GM21576 (cell line): ENCODE results near the gene ATP11A.

Experiments
- ATAC-seq: cut with Tn5 transposase; IDR thresholded peaks from one replicate; pipeline ENCODE4 v1.9.1; 2021; ENCODE audit warnings: mild to moderate bottlenecking, moderate library complexity; ENCODE audit not compliant: unreplicated experiment

The ATP11A gene

DNA sequence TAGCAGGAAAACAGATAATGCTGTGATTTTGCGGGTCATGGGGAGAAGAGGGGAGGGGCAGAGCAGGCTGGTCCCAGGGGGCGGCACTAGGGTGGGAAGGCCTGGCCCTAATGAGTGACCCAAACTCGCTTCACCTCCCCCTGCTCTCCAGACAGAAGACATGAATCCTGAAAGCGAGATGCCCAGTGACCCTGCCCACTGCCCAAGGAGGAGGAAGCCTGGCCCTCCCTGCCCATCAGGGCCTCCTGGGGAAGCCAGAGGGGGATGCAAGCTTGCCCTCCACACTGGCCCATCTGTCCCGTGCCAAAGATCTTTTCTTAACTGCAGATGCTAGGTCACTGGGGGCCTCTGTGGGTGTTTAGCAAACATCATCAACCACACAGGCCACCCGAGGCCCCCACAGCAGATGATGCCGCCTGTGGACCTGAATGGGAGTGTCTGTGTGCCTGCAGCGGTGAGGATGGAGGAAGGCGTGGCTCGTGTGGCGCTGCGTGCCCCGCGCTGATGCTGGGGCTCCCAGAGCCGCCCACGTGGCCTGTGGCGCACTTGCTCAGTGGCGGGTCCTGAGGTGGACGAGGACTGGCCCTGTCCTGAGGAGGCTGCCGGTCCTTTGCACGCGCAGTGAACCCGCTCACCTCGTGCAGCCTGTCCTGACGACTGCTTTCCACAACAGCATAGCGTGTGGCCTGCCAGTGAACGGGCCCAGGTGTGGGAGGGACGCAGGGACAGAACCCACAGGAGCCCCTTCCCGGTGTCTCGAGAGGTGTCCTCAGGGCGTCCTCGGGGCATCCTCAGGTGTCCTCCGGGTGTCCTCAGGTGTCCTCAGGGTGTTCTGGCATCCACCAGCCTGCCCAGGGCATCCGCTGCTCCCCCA, 198.6 kb downstream of the ATP11A start:
- ATAC-seq, result no peak

DNA sequence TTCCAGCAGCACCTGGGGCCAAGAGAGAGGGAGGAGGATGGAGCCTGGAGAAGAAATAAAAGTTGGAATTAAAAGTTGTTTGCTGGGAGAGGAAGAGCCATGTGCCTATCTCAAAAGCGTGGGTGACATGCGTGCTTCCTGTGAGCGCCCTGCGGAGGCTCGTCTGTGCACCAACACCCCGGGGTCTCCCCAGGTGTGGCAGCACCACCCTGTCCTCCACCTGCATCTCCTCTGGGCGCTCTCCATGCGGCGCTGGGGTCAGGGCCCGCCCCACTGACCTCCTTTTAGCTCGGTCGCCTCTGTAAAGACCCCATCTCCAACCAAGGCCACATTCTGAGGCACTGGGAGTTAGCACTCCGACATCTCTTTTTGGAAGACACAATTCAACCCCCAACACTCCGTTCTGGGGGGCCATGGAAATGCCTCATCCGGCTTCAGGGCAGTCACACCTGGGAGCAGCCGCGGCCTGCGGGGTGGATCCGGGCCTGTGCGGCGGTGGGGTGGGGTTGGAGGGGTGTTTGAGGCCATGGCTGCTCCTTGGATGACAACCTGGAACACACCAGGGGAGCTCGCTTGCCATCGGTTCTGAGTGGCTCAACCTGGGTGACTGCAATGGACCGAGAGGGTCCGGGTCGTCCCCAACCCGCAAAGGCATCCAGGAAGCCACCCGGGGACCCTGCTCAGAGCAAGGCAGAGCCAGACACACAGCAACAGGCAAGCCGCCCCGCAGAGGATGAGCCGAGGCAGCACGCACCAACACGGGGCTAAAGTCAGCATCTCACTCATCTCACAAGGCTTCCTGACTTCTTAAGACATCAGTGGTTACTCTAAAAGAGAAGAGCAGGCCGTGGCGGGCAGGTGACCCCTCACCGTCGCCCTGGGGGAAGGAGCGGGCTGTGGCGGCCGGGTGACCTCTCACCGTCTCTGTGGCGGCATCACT, 199.8 kb downstream of the ATP11A start:
- ATAC-seq, result no peak

DNA sequence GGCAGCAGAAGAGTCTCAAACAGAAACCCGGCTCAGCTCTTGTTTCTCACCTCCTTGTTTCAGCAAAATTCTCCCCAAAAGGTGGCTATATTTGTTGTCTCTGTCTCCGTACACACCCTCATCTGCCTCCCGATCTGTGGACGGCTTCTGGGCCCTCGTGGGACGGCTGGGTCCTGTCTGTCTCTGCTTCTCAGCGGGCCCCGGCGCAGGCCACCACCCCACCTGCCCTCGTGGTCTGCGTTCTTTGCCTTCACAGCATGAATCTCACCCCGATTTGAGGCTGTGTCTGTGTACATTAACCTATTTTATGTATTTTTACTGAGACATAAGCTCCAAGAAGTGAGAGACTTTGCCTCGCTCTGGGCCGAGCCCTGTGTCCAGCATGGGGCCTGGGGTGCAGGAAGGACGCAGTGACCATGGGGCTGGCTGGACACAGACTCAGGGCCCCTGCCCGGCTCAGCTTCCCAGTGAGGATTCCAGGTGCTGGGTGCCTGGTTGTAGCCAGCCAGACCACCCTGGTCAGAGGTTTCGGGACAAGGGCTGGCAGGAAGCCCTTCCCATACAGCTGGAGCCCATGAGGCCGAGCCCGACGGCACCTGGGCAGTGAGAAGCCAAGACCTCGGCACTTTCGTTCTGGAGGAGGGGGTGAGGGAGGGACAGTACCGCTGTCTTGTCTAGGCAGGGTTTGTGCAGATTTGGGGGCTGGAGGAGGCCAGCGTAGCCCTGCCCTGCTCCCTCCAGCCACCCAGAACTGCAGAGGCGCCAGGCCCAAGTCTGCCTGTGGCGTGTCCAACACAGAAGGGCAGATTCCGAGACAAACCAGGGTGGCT, 200.7 kb downstream of the ATP11A start:
- no peak for ATAC-seq

DNA sequence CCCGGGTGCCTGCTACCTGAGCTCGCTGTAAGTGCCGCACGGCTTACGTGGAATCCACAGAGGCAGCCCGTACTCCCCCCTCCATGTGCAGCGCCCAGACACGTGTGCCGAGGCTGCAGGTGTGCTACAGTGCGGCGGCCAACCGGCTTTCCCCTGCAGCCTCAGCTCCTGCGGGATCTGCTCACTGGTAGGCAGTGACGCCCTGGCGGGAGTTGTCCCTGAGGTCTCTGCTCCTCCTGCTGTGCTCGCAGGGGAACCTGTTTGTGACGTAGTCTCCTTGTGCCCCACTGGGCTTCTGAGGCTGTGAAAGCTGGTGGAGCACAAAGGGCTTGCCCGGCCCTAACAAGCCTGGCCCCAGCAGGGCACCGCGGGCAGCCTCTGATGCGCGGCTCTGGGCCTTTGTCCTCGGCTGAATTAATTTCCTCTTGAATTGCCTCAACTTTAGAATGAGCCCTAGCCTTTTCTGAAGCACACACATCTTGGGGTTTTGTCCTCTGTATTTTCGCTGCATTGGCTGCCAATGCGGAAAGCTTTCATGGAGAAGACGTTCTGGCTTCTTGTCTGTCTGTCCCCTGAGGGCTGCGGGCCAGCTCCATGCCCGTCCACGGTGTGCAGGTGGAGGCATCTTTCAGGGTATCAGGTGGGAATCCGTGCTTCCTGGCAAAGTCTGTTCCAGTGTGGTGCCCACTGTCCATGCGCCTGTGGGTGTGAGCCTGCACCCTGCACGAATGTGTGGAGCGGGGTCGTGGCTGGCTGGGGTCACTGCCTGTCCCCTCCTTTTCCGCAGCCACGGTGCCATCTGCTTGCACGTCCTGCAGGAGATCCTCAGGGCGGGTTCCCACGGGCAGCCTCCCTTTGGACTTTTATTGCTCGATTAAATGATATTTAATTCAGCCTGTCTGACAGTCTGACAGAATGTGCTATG, 201.9 kb downstream of the ATP11A start:
- ATAC-seq, result no peak

DNA sequence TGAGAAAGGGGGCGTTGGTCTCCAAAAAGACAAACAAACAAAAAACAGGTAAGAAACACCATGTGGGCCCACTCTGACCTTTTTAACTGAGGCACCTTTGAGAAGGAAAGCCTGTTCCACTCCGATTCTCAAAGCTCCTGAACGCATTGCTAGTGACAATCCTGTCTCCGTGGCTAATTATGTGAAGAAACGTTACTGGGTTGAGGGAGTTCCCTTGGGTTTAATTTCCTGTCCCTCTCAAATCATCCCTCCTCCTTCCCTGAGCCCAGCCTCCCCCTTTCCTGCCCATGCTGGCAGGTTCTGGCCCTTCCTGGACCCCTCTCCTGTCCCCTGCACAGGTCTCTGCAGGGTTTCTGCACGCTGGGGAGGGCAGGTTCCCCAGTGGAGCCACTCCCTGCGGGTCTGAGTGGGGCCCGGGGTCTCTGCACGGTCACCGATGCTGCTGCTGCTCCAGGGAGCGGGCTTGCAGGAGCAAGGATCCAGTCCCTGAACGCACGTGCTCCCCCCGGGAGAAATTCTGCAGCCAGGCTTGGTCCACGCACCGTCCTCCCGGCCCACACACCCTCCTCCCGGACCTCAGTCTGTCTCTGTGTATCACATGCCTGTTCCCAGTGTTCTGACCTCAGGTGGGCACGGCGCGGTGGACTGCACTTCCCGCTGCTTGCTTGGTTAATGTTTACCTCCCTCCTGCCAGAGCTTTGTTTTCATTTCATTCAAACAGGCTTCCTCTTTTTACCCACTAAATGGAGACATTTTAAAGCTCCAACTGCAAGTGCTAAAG, 202.8 kb downstream of the ATP11A start:
- no peak for ATAC-seq

DNA sequence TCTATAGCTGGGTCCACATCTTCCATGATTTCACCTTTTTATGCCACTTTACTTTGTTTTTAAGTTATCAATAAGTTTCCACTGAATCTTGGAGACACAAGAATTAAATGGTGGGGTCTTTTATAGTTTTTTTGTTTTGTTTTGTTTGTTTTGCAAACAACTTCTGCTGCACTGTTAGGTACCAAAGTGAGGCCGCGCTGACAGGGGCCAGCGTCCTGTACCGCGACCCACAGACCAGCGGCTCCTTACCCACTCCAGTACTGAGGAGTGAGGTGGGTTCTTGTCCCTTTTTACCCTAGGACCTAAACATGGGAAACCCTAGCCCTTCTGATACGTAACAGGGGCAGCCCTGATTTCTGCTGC, 203.3 kb downstream of the ATP11A start:
- no peak for ATAC-seq

DNA sequence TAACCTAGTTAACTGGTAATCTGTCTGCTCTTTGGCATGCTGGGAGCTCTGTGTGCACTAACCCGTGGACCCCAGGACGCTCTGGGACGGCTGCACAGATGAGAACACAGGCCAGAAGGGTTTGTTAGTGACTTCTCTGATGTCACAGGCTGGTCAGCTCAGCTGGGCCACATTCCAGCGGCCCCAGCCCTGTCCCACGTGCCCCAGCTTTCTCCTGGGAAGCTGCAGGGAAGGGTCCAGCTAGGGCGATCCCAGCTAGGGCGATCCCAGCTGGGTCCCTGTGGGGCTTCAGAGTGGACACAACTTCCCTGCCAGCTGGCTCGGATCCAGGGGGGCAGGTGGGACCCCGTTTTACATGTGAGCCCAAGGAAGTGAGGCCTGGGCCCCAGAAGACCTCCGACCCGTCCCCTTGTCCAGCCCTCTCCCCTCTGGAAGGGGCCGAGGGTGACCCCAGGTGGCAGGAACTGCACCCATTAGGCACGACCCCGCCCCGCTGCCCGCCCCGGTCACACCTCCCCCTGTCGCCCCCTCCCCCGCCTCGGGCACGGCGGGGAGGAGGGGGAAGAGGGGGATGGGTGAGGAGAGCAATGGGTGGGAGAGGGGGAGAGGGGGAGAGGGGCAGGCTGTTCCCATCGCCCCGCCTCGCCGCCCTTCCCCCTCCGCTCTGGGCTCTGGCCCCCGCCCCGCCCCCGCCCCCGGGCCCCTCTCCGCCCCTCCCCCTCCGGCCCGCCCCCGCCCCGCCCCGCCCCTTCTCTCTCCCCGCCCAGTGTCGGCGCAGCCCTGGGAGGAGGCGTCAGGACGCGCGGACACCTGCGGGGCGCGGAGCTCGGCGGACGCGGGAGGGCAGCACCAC, 204.0 kb downstream of the ATP11A start:
- peak; percentile 44 for ATAC-seq

DNA sequence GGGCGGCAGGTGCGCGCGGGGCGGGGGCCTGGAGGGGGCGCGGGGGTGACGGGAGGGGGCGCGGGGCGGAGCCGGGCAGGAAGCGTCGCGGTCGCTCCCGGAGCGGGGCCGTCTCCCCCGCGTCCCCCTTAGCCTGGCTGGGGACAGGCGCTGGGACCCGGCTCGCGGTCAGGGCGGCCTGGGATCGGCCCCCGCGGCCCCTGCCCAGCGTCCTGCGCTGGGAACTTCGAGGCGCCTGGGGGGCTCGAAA, 204.5 kb downstream of the ATP11A start:
- ATAC-seq, result no peak

DNA sequence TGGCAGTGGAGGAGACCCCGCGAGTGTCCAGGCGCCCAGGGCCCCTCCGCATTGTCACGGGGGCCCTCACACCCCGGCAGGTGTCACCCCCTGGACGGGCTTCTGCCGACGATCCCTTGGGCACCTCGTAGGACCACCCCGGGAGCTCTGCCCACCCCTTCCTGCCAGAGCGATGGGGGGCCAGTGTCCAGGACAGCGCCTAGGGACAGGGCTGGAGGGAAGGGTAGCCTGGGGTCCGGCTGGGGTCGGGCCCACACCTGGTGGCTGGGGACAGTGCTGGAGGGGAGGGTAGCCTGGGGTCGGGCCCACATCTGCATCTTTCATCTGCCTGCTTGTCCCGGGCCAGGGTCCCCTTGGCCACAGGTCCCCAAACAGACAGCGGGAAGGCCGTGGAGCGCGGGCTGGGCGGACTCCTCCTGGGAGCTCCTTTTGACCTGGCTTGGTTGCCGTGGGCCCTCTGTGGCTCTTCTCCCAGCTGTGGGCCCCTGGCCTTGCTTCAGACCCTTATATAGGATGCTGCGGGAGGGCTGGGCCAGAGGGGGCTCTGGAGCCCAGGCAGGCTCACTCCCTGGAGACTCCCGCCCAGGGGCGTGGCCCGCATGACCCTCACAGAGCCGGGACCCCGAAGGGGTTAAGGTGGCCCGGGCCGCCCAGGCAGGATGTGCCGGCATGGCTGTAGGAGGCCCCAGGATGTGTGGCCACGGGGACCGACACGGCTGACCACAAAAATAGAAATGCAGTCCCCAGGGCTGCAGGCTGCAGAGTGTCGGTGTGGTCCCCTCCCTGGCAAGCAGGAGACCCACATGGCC, 205.0 kb downstream of the ATP11A start:
- no peak for ATAC-seq

DNA sequence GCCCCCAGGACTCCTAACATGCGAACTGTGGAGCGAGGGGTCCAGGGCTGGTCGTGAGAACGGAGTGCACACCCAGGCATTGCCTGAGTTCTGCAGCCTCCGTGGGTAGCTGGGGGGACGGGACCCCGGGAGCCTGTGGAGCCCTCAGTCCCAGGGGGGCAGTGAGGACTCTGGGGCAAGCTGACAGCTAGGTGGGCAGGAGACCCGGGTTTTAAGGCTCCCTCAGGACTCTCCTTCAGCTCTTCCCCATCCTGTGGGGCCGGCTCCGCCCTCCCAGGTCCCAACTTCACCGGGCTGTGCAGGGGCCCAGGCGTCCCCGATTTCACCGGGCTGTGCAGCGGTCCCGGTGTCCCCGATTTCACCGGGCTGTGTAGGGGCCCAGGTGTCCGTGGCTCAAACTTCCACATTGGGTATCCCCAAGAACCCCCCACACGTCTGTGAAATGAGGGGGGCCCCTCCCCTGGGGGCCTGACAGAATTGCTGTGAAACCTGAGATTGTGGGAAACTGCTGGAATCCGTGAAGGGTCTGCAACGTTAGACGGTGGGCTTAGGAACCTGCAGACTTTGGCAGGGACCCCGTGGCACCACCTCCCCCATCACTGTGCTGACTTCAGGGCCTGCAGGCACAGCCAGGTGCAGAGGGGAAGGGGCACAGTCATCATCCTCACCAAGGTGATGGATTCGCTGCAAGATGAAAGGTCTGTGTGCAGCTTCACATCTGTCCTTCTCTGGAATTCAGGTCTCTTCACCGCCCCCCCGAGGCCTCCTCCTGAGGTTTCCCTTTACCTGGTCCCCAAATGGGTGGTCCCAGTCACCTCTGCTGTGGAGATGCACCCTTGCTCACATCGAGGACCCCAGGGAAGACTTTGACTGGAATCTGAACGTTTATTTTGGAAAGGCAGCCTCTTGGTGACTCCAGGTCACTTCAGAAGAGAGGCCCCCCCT, 206.0 kb downstream of the ATP11A start:
- no peak for ATAC-seq

DNA sequence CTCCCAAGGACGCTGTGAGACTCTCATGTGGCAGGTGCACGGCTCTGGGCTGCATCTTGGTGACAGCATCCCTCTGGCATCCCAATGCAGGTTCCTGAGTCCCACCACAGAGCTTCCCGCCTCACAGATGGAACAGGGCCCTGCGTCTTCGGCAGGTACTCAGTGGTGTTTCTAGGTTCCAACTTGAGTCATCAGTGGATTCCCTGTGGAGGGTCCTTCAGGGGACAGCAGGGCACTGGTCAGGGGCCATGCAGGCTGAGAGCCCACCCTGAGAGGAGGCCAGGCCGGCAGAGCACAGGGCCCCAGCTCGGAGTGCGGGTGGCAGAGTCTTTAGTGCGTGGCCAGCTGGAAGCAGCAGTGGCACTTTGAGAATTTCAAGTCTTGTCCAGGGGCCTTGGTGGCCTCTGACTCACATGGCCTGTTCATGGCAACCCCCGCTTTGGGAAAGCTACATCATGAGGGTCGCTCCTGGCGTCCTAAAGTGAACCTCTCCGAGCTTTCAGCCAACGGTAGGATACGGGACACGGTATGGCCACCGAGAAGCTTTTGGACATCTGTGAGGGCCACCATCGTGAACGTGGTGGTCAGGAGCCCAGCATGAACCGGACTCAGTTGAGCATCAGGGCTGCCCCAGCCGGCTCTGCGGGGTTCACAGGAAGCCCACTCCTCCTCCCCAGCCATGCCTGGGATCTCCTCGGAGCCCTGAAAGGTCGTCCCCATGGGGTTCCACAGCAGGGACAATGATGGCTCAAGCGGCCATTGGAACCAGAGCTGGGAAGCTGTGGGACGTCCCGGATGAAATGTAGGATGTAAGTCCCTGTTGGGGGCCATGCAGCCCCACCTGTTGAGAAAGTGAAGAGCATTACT, 207.1 kb downstream of the ATP11A start:
- ATAC-seq, result no peak

DNA sequence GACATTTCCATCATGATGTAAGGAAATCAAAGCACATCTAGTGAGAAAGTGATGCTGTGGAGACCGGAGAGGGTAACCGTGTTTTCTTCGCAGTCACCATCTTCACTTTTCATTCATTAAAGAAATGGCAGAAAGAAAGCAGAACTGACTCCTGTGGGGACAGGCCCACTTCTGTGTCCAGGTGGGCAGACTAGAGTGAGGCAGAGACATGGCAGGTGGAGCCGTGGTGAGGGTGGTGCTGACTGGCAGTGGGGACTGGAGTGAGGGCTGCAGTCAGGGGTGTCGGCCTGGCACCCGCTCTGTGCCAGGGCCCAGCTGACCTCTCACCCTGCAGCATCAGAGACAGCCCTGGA, 207.7 kb downstream of the ATP11A start:
- no peak for ATAC-seq

DNA sequence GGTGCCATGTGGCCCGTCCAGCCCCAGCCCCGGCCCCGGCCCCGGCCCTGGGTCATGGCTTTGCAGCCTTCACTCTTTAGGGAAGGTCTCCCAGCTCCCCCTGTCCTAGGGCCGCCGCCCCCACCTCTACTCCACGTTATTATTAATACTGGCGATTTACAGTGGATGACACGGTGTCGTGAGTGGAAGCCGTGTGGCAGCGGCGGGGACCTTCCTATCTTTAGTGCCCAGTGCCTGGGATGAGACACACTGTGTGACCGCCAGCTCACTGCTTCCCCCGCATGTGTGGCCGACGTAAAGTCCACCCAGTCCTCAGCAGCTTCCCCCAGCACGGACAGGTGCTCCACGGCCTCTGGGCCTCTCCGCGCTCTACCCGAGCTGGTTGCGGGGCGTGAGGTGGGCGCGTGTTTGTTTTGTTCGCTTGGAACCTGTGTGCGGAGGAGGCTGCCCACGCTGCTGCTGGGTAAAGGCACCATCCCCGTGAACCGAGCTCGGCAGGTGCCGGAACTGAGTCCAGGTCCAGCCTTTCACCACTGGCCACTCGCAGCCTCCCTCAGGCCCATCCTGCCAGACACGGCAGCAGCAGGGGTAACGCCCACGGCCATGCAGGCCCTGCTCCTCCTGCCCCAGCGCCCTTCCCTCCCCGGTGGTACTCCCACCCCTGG, 208.2 kb downstream of the ATP11A start:
- no peak for ATAC-seq

DNA sequence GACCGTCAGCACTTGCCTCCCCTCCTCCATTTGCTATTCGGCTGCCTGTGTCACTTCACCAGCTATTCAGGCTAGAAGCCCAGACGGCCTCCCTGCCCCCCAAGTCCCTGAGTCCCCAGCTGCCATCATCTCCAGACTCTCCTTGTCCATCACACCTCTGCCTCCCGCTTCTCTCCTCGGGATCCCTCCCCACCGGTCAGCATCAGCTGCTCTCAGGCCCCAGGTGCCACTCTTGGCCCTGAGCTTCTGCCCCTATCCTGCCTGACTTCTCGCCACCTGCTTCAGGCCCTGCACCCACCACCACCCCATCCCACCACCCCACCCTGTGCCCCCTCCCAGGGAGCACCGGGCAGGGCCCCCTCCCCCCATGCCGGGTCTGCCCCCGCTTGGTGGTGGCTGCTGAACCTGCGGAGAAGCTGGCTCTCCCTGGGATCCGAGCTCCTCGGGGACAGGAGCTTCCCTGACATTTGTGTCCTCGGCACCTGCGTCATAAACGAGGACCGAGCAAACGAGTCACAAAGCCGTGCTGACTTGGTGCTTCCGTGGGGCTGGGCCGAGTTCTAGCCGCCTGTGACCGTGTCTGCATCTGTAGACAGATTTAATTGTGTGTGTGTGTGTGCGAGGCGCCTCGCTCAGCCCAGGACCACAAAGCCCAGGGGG, 208.9 kb downstream of the ATP11A start:
- no peak for ATAC-seq
